Measurements from ENCODE around the gene ALPG.
"Not testable (repeated sequence)": the region's sequence is repeated elsewhere in the genome, so short reads cannot be mapped to it uniquely, and the experiment has no call there.

The ALPG gene

GRCh38 chr2:232420463-232421188 is 14.0 kb downstream of the ALPG start:
- no peak for DNase-seq

DNA sequence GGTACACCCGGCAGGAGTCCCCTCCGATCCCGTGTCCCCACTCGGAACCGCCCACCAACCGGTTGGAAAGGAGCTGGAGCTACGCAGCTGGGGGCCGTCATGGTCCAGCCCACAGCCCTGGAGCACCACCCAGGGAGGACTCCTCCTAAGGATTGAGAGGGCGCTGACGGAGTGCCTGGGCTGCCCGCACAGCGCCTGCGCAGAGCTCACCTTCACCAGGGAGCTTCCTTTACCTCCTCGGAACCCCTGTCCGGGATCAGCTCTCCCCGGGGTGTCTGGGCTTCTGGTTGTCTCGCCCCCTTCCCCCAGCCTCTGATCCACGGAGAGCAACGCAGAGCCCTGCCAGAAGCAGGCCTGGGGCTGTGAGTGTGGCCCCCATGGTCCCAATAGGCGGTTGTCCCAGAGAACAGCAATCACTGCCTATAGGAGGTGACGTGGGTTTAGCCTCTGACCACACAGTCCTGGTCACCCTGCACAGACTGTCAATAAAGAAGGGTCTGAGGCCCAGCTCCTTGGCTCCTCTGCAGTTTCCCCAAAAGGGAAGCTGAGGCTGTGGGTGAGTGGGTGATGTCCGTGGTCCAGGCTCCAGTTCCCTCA is 14.6 kb downstream of the ALPG start:
- DNase-seq: no peak

DNA sequence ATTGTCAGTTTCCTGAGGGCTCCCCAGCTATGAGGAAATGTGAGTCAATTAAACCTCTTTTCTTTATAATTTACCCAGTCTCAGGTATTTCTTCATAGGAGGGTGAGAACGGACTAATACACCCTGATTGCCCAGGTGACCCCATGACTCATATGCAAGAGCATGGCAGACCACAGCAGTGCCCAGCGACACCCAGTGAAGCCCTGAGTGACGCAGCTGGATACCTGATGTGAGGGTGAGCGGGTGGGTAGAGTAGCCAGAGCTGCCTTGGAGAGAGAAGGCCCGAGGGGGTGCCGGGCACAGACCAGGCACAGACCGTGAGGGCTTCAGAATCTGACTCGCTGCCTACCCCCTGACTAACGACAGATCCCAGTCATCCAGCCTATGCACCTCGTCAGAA is 15.4 kb downstream of the ALPG start:
- DNase-seq: no peak

DNA sequence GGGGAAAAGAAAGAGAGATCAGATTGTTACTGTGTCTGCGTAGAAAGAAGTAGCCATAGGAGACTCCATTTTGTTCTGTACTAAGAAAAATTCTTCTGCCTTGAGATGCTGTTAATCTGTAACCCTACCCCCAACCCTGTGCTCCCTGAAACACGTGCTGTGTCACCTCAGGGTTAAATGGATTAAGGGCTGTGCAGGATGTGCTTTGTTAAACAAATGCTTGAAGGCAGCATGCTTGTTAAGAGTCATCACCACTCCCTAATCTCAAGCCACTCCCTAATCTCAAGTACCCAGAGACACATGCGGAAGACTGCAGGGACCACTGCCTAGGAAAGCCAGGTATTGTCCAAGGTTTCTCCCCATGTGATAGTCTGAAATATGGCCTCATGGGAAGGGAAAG is 16.4 kb downstream of the ALPG start:
- DNase-seq: not testable (repeated sequence)

DNA sequence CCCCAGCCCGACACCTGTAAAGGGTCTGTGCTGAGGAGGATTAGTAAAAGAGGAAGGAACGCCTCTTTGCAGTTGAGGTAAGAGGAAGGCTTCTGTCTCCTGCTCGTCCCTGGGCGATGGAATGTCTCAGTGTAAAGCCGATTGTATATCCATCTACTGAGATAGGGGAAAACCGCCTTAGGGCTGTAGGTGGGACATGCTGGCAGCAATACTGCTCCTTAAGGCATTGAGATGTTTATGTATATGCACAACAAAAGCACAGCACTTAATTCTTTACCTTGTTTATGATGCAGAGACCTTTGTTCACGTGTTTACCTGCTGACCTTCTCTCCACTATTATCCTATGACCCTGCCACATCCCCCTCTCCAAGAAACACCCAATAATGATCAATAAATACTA is 16.8 kb downstream of the ALPG start:
- not testable (repeated sequence) for DNase-seq

GRCh38 chr2:232431705-232432590 is 25.3 kb downstream of the ALPG start:
- DNase-seq: no peak

DNA sequence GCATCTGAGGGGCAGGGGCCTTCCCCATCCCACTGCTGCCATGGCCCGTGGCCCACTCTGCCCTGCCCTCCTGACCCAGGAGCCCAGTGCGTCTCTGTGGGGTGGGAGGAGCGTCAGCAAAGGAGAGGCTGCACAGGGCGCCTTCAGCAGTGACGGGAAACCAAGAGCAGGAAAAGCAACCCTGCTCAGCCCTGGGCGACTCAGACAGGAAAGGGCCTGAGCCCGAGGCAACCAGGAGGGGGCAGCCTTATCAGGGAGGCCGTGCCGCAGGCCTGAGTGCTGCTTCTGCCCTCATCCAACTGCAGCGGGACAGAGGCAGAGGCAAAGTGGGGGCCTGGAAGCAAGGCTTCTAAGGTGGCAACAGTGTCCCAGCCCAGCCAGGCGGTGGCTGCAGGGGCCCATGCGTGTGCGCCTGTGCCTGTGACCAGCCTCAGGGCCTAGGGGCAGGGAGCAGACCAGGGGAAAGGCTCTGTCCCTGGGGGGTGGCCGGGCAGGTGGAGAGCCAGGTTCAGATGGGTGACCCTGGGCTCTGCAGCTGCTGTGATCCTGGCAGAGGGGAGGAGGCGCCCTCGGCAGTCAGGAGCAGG is 26.0 kb downstream of the ALPG start:
- DNase-seq: no peak

GRCh38 chr2:232433622-232434021 is 27.0 kb downstream of the ALPG start:
- not testable (repeated sequence) for DNase-seq

DNA sequence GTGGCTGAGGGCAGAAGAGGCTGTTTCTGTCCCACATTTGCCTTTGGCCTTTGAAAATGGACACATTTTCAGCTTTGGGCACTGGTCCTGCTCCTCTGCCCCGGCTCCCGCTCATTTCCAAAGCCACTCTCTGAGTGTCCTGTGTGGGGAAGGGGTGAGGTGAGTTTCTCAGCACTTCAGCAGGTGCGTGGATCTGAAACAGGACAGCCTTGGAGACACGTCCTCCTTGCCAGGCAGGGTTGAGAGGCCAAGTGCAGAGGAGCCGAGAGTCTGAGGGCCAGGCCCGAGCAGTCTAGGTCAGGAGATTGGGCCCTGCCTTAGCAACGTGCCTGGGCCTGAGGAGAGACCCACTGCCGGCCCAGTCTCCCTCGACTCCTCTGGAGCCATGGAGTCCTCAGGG is 27.4 kb downstream of the ALPG start:
- no peak for DNase-seq

- no peak for DNase-seq
Measured at GRCh38 chr2:232434563-232435374, 28.1 kb downstream of the ALPG start.

- DNase-seq: no peak
Measured at GRCh38 chr2:232435375-232435648, 28.7 kb downstream of the ALPG start.

DNA sequence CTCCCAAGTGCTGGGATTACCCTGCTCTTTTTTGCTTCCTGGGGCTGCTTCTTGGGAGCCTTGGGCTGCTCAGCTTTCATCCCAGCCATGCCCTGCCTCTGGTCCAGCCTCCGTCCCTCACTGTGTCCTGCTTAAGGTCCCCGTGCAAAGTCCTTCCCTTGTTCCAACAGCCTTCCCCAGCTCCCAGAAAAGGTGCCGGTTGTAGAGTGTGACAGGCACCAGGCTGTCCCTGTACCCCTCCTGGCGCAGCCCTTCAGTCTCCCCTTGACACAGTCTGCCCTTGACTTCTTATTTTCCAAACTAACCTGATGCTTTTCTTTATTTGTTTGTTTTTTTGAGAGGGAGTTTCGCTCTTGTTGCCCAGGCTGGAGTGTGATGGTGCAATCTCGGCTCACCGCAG is 29.2 kb downstream of the ALPG start:
- DNase-seq: no peak

DNA sequence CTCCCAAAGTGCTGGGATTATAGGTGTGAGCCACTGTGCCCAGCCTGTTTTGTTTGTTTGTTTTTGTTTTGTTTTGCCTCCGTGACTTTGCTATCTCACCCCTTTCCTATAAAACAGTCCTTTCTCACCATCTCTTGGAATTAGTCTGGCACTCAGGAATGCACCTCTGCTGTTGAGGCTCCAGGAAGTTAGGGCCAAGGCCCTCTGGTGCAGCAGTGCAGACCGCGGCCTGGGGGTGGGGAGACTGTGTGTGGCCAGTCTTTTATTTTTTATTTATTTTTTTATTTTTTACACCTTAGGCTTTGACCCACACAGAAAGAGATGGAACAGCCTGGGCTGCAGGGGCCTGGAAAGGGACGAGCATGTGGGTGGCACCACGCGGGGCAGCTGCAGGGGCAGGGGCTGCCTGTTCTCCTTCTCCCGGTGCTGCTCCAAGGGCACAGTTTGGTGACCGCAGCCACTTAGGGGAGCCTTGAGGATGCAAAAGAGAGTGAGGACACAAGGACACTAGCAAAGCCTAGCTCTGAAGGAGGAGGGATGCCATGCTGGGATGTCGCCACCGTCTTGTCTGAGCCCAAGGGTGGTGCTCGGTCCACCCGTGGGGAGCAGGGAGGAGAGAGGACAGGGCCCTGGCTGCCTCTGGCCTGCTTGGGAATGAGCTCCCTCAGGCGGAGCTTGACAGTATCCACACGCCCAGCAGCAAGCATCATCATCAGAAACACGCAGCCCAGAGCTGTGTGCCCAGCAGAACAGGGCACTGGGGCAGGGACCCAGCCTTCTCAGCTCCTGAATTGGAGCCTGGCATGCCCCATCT is 29.9 kb downstream of the ALPG start:
- no peak for DNase-seq

DNA sequence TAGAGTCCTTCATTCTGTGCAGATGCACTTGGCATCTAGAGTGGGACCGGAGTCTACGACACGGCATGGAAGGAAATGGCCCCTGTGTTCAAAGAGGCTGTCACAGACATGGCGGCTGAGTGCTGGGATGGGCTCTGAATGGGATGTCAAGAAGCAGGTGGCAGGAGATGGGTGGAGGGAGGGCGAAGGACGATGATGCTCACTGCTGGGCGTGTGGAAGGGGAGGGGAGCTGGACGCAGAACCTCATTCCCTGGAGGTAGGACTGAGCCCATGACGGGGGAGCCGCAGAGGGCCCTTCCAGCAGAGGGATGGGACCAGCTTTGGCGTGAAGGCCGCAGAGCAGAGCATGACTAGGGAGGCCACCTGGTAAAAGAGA is 30.5 kb downstream of the ALPG start:
- DNase-seq: no peak

GRCh38 chr2:232438091-232438490 is 31.4 kb downstream of the ALPG start:
- no peak for DNase-seq

GRCh38 chr2:232438951-232439757 is 32.5 kb downstream of the ALPG start:
- DNase-seq: peak; percentile 51

GRCh38 chr2:232439758-232440135 is 33.1 kb downstream of the ALPG start:
- no peak for DNase-seq

GRCh38 chr2:232440220-232441018 is 33.8 kb downstream of the ALPG start:
- DNase-seq: peak; percentile 89

DNA sequence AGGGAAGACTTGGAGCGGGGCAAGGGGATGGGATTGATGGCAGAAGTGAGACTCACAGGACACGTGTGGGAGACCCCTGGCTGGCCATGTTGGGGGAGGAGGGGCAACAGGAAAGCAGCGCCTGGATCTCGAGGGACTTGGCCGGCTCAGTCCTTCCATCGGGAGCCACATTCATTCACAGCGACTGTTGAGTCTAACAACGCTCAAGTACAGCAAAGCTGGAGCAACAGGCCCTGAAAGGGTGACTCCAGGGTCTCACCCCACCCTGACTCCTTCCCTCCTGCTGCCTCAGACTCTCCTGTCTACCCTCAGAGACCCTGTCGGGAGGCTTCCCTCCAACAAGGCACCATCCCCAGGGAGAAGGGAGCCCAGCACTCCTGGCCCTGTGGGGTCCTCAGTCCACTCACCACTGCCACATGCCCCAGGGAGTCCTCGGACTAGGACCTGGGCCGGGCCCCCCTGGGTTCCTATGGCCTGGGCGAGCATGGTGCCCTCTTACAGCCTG is 34.6 kb downstream of the ALPG start:
- DNase-seq: no peak

DNA sequence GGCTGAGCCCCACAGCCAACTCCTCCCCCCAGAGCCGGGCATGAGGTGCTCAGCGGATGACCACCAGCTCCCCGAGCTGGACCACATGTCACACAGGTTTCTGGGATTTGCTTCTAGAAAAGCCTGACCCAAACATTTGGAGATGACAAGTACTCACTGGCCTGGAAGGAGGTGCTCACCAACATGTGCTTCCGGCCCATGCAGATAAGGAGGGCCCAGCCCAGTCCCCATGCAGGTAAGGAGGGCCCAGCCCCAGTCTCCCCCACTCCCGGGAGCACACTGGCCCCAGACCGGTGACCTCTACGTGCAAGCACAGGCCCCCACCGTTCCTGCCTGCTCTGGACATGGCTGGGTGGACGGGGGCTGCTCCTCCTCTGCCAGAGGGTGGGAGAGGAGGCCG is 35.3 kb downstream of the ALPG start:
- not testable (repeated sequence) for DNase-seq

Data from stimulated activated CD4-positive, alpha-beta T cell treated with anti-CD3 and anti-CD28 coated beads, Interleukin-4, amount 100 ng/mL, for 24 hours (primary cell).